Esophagus squamous epithelium (tissue), 4 donors: ENCODE results near the gene SELL.

Source experiments
- CTCF ChIP-seq, 6 experiments: fragments of 450-650 bp in 4 of 6; fragments of 200-600 bp in 2 of 6; sonication (generic) in 2 of 6; IDR thresholded peaks; one replicate each; pipeline ENCODE4 v1.5.1; 2016 to 2019; ENCODE audit warnings: antibody characterized with exemption in 6 of 6, mild to moderate bottlenecking in 4 of 6, moderate library complexity in 4 of 6
- POLR2A ChIP-seq, 4 donors: fragments of 450-650 bp; IDR thresholded peaks; one replicate each; pipeline ENCODE4 v1.6.1; 2017; ENCODE audit warnings: antibody characterized with exemption in 4 of 4, mild to moderate bottlenecking in 4 of 4, moderate library complexity in 3 of 4

- TF ChIP-seq POLR2A (IDR thresholded peaks at IDR 0.05) (no peak), CTCF (IDR thresholded peaks at IDR 0.05) (no peak)
Measured at GRCh38 chr1:169746550-169746949, 35.1 kb upstream of the SELL start.
